NCI-H2227 (cell line): Measurements from ENCODE around the gene HOXA7.
A peak's percentile ranks its signal among the peaks of the same experiment; 100 is the strongest.

ENCODE experiments used
- DNase-seq: peaks from one replicate; lab custom pipeline; 2025; ENCODE audit not compliant: unreplicated experiment; lab: John Stamatoyannopoulos, UW

Gene HOXA7

DNA sequence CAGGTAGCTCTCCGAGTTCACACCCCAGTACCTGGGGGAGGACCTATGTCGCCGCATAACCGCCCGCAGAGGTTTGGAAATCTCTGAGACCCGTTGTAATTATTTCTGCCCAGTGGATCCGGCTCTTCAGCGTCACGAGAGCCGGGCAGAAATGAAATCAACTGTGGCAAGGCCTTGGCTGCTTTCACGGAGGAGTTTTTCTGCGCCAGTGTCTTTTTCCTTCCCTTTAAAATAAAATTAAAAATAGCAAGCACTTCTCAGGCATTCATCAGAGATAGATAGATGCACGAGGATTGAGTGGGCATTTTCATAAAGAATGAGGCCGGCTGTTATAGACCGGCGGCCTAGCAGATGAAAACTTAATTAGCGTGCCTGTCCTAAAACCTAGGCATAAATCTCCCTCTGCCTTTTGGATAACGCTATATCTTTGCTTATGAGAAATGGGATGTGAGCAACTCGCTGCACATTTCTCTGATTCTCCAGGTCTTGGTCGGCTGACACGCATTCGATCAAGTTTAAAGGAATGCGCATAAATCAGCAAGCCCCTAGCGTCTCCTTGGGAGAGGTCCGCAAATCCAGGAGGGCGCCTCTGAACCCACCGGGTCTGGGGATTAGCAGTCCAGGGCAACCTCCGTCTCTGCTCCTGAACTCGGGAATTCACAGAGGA is 37.0 kb upstream of the HOXA7 start:
- no peak for DNase-seq

DNA sequence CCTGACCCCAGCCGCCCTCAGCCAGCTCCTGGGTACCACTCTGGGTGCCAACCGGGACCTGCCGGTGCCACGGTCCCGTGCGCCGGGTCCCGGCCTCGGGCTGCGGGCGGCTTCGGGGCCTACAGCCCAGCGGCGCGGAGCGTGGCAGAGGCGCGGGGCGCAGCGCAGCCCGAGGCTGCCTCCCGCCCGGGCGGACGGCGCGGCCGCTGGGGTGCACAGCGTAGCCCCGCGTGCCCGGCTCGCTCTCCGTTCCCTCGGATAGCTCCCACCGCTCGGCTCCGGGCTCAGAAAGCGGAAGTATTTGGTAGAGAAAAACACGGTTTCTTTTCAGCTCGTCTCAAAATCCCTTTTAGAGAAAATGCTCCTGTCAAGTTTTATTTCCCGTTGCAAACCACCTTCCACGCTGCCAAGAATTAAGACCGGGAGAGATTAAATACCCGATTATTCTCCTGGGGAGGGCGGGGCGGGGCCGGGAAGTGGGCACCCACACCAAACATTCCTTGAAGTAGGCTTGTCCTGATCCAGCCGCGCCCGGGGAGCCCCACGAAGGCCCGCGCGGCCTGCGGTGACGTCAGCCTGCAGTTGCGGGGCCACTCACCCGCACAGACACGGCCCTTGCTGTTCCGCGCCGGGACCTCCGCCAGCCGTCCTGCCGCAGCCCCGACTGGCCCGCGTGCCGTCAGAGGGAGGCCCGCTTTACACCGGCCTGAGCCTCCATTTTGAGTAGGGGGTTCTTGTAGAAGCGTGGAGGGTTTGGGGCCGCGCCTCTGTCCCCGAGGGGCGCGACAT is 36.3 kb upstream of the HOXA7 start:
- DNase-seq: no peak

DNA sequence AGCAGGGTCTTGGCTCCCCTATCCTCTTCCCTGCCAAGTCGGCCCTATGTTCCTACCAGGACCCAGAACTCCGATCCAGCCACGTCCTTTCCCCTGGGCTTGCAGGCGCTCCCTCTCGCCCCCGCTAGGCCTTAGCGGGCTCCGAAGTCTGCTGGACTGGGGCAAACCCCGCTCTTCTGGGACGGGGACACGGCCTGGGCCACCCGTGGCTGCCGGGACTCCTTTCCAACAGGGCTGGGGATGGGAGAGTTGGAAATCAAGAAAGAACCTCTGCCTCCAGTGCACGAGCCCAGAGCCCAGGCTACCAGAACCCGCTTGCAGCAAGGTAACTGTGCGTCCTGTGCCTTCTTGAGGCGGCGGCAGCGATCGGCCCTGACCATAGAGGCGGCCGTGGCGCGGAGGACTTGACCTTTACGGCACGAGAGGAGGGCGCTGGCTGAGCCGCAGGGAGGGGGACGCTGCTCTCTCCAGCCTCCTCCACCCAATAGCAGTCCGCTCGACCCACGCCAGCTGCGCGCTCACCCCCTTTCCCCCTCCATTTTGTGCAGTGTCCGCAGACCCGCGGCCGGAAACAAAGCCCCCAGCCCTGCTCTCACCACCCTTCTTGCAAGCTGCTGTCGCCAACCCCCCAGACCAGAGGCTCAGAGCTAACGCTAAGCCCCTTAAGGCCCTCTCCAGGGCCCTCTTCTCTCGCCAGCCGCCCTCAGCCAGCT is 35.5 kb upstream of the HOXA7 start:
- no peak for DNase-seq

DNA sequence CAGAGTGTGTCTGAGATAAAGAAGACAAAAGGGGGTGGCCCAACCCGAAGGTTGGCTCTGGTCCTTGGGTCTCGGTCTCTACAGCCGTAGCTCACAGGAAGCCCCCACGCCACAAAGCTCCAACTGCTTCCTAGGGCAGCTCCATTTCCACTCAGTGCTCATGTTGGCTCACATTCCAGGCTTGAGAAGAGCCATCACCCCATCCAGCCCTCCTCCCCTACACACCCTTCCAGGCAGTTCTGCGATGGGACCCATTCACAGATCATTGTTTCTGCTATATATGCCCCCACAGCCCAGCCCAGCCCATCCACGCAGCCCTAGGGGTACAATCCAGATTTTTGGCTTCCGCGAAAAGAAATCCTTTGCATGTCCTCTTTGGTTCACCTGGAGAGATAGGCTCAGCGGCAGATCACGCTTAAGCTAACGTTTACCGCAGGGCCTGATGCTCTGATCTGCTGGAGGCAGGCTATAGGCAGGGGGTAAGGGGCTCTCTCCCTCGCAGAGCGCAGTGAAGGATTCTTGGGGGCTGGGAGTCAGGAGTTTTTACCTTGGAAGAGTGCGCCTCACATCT is 34.8 kb upstream of the HOXA7 start:
- DNase-seq: no peak

DNA sequence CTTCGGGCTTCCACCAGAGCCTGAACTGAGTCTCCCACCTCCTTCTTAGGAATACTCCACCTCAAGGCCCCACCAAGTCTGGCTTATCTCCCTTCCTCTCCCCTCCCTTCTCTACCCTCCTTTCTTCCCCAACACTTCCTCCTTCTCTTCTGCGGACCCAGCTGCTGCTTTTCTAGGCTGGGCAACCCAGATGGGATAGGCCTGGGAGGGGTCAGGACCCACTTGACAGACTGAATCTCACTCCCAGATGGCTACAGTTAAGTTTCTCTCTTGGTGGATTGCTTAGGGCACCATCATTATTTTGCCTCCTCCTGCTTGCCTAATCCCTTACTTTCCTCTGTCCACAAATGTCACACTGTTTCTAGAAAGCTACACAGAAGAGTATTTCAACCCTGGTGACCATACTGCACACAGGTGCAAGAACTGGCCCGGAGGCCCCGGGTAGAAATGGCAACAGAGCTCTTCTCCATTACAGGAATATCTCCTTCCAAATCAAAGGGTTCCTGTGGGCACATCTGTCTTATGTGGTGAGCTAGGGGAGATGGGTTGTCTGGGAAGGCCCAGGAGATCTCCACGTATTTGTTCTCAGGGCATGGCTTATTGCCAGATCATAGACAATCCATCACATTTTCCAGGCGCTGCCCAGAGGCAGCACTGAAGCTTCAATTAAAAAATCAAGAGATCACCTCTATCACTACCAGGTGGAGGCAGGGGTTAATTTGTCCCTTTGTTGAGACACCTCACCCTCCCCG is 33.7 kb upstream of the HOXA7 start:
- no peak for DNase-seq

DNA sequence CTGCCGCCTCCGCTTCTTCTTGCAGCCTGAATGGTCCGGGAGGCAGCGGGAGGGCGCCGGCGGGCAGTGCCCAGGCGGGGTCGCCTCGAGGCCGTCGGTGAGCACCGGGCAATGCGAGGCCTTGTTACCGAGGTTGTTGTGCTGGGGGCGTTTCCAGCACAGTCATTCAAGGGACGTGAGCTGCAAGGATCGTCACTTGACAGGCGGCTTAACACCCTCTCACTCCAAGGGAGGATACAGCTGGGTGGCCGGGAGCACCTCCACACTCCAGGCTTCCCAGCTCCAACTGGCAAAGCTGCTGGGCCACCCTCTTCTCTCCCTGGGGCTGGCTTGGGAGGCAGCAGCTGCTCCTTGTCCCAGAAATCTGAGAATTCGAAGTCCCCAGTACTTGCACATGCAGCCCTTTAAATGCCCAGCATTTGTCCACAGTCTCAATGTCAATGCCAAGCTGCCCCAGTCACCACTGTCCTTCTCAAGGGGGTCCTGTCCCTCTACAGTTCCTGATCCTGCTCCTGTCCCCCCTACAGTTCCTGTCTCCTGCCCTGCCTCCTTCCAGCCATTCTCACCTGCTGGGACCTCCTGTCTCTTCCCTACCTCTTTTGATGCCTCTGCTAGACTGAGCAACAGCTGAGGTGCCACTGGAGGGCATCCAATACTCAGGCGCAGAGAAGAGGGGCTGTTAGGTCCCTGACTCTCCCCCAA is 33.0 kb upstream of the HOXA7 start:
- DNase-seq: no peak

DNA sequence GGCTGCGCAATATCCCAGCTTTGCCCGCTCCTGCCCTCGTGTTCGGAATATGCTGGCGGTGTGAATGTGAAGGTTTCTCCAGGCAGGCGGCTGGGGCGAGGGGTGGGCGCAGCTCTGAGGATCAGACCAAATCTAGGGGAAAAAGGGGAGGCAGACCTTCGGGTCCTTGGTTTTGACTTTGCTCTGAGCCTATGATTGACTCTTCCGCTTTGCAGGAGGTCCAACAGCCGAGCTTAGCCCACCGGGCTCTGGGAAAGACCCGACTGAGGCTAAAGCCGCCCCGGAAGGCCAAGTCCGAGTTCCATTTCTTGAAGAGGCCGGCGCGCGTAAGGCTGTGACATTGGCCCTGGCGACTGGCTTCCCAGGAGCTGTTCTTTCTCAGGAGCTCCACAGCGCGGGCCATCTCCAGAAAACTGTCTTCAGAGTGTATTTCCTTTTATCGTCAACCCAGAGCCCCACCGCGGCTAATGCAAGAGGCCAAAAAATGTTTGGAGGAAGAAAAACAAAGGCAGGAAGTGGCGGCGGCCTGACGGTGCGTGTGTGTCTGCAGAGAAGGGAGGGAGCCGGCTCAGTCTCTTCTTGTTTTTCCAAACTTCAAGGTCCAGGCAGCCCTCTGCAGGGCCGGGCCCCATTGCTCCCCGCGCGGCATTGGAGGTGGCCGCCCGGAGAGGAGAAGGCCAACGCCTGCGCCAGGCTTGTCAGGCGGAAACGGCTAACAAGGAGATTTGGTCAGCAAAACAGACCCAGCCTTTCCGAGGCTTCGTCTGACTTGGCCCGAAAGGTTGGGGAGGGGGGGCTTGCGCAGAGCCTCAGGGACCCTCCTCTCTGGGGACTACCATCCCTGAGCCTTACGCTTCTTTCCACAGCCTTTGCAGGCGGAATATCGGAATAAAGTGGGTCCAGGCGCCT is 32.2 kb upstream of the HOXA7 start:
- DNase-seq: no peak

DNA sequence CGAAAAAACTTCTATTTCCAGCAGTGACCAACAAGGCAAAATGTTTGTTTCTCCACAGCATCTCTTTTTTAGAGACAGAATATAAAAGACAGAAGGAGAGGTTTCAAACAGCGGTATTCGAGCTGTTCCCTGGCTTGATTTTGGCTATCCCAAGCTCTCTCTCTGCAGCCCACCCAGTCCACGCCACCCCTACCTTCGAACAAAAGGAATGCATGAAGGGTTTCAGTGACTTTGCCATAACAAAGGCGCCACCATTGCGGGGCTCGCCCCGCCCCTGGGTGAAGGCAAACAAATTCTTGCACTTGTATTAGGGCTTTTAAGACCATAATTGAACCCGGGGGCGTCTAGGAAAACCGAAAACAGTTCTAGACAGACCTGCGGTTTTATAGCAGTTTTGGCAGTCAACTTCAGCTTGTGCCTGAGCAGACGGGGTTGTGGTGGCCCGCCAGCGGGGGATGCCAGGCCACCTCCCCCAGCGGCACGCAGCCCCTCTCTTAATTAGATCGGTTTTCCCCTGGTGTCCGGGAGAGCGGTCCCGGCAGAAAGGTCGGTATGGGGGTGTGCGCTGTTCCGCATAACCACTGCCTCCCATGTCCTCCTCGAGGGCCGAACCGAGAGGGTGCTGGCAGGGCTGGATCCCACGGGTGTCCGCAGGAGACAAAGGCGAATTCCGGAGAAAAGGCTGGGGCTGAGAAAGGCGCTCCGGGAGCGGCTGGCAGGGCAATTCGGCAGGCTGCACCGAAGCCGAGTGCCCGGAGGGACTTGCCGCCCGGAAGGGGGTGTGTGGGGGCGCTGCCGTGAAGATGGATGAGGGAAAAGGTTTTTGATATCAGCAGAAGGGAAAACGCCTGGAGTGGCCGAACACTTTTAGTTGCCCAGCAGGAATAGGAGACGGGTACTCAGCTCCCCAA is 31.3 kb upstream of the HOXA7 start:
- DNase-seq: no peak

DNA sequence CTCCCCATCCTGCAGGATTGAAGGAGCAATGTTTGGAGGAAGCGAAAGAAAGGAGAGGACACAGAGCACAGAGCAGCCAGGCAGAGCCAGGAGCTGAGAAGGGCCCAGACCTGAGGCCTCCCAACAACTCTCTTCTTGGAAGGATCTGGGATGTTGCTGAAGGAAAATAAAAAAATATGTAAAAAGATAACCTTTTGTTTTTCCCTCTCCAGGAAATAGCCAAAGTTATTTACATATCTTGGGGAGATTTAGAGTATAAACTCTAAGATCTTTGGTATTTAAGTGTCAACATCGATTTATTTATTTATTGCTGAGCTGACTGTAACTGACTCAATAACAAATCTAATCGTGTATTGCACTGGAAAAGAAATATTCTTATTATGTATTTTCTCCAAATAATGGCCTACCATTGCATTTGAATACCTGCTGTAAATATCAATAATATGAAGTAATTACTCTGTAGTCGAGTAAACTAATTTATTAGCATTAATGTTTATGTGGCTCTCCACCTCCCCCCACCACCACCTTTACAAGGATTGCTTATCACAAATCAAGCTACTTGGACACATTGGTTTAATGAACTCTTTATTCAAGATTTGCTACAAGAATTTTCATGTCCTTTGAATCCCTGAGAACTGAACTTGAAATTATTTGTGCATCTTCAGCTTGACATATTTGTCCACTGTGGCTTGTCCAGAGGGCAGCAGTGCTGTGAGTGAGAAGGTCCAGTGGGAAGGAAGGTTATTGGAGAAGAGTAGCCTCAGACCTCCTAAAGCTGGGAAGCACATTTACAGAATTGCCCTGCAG is 30.4 kb upstream of the HOXA7 start:
- DNase-seq: no peak

DNA sequence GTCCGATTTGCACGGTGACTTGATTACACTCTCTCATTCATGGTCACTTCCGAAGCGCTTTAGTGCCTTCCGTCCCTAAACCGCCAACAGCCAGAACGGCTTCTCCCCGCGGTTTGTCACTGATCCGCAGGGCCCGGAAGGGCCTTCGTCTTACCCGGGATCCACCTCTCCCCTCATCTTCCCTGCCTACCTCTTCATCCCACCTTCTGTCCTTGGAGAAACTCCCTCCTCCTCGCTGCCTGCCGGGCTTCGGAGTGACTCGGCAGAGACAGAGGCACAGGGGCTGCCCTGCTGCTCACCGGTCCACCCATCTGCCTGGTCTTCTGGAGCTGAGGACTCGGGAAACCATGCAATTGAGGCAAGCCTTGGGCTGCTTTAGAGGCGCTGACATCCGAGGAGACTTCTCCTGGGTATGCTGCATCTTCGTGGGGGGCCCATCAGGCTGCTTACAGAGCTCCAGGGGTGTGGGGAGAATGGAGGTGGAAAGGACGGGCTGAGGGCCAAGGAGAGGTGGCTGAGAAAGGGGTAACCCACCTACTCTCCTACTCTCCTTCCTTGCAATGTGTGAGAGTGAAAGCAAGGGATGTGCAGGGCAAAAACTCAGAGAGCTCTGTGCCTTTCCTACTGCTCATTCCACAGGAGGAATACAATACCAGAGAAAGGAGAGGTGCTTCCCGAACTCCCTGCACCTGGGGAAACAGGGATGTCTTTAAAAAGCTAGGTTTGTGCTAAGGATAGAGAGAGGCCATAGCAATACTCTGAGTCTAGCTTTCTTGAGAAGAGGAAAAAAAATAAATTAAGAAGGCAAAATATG is 29.6 kb upstream of the HOXA7 start:
- DNase-seq: no peak

DNA sequence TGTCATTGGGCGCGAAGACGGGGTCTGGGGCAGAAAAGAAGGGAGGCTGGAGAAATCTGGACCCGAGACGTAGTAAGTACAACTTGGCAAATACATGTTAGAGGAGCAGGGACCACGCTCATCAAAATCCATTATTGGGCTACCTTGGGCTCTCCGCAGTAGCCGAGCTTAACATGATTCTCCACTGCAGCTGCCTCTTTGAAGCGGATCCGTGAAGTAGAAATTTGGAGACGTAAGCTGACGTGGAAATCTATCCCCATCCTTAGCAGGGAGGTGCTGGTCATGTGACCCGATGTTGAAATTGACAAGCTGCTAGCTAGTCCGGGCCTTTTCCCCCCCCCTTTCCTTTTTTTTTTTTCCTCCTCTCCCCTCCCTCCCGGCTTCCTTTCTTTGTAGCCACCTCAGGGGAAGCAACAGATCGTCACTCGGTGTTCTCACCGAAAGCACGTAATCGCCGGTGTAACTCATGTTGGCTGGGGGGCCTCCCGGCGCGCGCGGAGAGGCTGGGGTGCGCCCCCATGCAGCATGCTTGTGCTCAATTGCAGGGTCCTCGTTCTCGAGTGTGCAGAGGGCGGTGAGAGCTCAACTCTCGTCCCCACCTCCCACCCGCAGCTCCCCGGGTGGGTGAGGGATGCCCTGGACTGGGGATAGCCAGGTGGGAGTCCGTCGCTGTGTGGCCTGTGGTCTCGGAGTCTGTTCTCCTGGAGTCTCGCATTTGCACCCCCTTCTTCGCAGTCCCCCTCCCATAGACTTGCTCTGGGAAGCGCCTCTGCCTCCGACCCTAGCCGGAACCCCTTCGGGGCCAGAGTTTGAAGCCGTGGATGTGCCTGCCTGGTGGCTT is 28.8 kb upstream of the HOXA7 start, which contains the start of gene HOXA11:
TSS of gene HOXA11 (minus strand) at position 220 of the 841 bp plus-strand sequence. CDS start at position 132, 88 bp downstream.
- no peak for DNase-seq

DNA sequence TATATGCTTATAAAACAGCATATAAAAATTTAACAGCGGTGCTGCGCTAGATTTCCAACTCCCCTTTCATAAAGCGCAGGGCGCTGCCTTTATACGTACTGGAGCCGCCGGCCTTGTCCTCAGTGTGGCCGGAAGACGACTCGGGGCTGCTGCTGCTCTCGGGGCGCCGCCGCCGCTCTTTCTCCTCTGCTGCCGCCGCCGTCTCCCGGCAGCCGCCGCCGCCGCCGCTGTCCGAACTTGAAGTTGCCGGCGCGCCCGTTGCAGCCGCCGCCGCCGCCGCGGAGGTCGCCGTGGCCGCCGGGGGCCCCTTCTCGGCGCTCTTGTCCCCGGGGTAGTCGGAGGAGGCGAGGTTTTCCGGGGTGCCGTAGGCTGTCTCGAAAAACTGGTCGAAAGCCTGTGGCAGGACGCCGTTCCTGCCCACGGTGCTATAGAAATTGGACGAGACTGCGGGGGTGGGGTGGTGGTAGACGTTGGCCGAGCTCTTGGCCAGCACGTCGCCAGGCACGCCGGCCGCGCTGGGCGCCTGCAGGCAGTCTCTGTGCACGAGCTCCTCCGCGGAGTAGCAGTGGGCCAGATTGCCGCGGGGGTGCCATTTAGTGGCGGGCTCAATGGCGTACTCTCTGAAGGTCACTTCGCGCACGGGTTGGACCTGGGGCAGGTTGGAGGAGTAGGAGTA is 28.0 kb upstream of the HOXA7 start:
- peak; percentile 17 for DNase-seq

DNA sequence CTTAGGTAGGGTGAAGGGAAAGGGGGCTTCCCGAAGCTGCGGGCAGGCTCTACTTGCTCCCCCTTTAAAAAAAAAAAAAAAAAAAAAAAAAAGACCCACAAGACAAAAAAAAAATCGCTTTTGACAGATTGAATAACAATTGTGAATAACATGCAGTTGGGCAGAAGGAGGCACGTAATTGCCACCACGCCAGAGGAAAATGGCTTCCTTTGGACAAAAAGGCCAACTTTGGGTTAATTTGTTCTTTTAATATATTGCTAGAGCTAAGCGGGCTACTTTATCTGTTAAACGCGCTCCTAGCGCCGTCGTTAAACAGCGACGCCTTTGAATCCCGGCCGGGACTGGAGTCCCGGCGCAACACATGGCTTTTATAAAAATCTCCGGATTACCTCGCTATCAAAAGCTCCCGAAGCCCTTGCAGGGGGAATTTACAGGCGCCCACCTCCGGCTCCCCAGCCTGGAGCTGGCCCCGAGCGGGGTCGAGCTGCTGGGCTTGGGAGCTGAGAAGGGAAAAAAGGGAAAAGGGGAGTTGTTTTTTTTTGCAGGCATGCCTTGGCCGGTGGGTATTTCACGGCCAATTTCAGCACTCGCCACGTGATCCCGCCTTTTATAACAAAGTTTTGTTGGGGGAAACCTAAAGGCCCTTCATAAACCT is 27.3 kb upstream of the HOXA7 start:
- no peak for DNase-seq

DNA sequence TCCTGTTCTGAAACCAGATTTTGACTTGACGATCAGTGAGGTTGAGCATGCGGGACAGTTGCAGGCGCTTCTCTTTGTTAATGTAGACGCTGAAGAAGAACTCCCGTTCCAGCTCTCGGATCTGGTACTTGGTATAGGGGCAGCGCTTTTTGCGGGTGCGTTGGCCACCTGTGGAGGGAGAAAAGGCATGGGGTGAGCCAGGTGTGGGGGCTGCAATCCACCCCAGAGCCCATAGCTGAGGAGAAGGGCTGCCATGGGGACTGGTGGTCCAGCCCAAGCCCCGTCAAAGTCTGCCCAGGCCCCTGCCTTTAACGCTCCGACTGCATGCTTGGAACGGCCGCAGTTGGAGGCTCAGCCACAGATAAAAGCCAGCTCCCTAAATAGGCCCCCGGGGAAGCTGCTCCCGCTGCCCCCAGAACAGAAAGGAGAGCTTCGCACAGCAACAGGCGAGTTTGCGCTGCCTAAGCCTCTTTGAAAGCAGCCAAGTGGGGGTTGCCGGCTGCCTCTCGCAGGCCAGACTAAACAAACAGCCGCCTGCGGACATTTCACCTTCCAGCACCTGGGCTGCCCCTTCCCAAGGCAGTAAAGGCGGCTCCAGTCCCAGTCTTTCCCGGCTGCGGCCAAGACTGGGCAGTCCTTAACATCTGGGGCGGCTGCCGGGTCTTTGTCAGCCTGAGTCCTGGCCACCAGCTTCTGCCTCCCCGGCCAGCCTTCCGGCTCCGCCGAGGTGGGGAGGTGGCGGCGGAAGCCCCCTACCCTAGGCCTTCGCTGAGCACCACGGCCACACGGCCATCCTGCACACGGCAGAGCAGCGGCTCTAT is 26.6 kb upstream of the HOXA7 start:
- no peak for DNase-seq
